Right atrium auricular region (tissue), 2 donors: ENCODE results near the gene RGS12. TPM values are rescaled to one million over a fixed set of nuclear protein-coding genes. Genes with fewer than 3 reads are reported as not detected.

Source experiments
- DNase-seq: peaks from one replicate; pipeline ENCODE4 v3.0.0-alpha.2; 2019; ENCODE audit warnings: low spot score
- H3K27ac ChIP-seq, 2 donors: fragments of 200-600 bp; sonication (generic); 1 replicate in 1 of 2; 2 replicates in 1 of 2; pipeline ENCODE4 v1.5.1; 2016 to 2019
- H3K27me3 ChIP-seq, 2 donors: fragments of 200-600 bp; sonication (generic); one replicate each; pipeline versions ENCODE4 v1.5.1 to v1.6.0; 2017 to 2019
- H3K36me3 ChIP-seq: fragments of 200-600 bp; sonication (generic); one replicate; pipeline ENCODE4 v1.5.1; 2016
- H3K4me1 ChIP-seq, 2 donors: fragments of 200-600 bp; sonication (generic); one replicate each; pipeline versions ENCODE4 v1.5.1 to v1.6.0; 2017 to 2019
- H3K4me3 ChIP-seq, 2 donors: fragments of 200-600 bp; sonication (generic); 1 replicate in 1 of 2; 2 replicates in 1 of 2; pipeline ENCODE4 v1.5.1; 2017 to 2019; ENCODE audit warnings: mild to moderate bottlenecking in 1 of 2, moderate library complexity in 1 of 2
- H3K9me3 ChIP-seq, 2 donors: fragments of 200-600 bp; sonication (generic); one replicate each; pipeline ENCODE4 v1.5.1; 2019
- total RNA-seq, 2 donors: library from RNA; depleted of rRNA; stranded (reverse); fragments of >200 nt; gene quantifications; one replicate each; pipeline ENCODE4 v1.1.0, GENCODE V29; 2016
- TF ChIP-seq, protein P1 (sequence below), 2 donors: fragments of 200-600 bp; sonication (generic); IDR thresholded peaks; one replicate each; pipeline ENCODE4 v1.5.1; 2019; ENCODE audit warnings: antibody characterized with exemption in 2 of 2

Gene RGS12, protein sequence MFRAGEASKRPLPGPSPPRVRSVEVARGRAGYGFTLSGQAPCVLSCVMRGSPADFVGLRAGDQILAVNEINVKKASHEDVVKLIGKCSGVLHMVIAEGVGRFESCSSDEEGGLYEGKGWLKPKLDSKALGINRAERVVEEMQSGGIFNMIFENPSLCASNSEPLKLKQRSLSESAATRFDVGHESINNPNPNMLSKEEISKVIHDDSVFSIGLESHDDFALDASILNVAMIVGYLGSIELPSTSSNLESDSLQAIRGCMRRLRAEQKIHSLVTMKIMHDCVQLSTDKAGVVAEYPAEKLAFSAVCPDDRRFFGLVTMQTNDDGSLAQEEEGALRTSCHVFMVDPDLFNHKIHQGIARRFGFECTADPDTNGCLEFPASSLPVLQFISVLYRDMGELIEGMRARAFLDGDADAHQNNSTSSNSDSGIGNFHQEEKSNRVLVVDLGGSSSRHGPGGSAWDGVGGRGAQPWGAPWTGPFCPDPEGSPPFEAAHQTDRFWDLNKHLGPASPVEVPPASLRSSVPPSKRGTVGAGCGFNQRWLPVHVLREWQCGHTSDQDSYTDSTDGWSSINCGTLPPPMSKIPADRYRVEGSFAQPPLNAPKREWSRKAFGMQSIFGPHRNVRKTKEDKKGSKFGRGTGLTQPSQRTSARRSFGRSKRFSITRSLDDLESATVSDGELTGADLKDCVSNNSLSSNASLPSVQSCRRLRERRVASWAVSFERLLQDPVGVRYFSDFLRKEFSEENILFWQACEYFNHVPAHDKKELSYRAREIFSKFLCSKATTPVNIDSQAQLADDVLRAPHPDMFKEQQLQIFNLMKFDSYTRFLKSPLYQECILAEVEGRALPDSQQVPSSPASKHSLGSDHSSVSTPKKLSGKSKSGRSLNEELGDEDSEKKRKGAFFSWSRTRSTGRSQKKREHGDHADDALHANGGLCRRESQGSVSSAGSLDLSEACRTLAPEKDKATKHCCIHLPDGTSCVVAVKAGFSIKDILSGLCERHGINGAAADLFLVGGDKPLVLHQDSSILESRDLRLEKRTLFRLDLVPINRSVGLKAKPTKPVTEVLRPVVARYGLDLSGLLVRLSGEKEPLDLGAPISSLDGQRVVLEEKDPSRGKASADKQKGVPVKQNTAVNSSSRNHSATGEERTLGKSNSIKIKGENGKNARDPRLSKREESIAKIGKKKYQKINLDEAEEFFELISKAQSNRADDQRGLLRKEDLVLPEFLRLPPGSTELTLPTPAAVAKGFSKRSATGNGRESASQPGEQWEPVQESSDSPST (N-terminal part only)
- 1 to 10 TPM; 7.0 to 9.9 TPM for total RNA-seq

DNA sequence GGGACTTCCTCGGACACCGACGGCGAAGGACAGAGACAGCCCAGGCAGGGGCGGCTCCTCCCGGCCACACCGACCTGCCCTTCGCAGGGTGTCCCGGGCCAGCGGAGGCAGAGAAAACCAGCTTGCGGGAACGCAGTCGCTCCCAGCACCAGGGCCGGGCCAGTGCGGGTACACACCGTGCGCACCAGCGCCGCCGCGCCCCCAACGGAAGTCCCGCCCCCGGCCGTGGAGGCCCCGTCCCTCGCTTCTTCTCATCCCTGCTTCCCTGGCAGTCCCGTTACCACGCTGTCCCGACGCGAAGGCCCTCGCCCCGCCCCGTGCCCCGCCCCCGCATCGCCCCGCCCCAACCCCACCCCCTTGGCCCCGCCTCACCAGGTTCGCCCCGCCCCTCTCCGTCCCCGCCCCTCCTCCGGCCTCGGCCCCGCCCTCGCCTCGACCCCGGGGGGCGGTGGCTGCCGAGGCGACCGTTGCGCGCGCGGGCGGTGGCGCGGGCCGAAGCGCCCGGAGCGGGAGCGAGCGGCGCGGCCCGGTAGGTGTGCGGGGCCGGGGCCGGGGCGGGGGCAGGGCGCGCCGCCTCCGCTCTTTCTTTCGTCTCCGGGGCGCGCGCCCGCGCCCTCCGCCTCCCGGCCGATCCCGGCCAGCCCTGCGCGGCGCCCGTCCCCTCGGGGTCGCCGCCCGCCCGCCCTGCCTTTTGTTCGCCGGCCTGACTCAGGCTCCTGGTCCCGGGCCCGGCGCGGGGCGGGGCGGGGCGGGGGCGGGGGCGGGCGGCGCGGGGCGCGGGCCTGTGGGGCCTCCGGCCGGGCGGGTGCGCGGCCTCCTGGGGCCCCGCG is at the start of gene RGS12:
Gene RGS12 (plus strand): TSS at position 451 of the 830 bp plus-strand sequence. CDS start 23,150 bp downstream, outside the sequence.
- no peaks in the 10 kb centered on the region for H3K36me3 ChIP-seq
- H3K4me1 ChIP-seq: peaks cover 0 to 32% of the 10 kb centered on the region in 2 donors
- TF ChIP-seq, protein P1, sequence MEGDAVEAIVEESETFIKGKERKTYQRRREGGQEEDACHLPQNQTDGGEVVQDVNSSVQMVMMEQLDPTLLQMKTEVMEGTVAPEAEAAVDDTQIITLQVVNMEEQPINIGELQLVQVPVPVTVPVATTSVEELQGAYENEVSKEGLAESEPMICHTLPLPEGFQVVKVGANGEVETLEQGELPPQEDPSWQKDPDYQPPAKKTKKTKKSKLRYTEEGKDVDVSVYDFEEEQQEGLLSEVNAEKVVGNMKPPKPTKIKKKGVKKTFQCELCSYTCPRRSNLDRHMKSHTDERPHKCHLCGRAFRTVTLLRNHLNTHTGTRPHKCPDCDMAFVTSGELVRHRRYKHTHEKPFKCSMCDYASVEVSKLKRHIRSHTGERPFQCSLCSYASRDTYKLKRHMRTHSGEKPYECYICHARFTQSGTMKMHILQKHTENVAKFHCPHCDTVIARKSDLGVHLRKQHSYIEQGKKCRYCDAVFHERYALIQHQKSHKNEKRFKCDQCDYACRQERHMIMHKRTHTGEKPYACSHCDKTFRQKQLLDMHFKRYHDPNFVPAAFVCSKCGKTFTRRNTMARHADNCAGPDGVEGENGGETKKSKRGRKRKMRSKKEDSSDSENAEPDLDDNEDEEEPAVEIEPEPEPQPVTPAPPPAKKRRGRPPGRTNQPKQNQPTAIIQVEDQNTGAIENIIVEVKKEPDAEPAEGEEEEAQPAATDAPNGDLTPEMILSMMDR (IDR thresholded peaks at IDR 0.05): no peak
- peak within 1 kb of the TSS; percentile 76 to 85 for H3K4me3 ChIP-seq
- peak; percentile 96 for DNase-seq
- peak within 1 kb of the TSS; percentile 95 to 98 for H3K27ac ChIP-seq
- no peaks in the 10 kb centered on the region for H3K9me3 ChIP-seq
- H3K27me3 ChIP-seq: no peaks in the 10 kb centered on the region

- TF ChIP-seq, protein P1 (IDR thresholded peaks at IDR 0.05): no peak
- Histone ChIP-seq H3K4me3 (no peak overlapping the region), H3K27me3 (no peaks in the 10 kb centered on the region), H3K4me1 (no peaks in the 10 kb centered on the region), H3K27ac (no peak overlapping the region), H3K9me3 (no peaks in the 10 kb centered on the region), H3K36me3 (peaks cover 21% of the 10 kb centered on the region)
- DNase-seq: no peak
Measured at GRCh38 chr4:3243136-3243780, 49.6 kb upstream of the RGS12 start.

DNA sequence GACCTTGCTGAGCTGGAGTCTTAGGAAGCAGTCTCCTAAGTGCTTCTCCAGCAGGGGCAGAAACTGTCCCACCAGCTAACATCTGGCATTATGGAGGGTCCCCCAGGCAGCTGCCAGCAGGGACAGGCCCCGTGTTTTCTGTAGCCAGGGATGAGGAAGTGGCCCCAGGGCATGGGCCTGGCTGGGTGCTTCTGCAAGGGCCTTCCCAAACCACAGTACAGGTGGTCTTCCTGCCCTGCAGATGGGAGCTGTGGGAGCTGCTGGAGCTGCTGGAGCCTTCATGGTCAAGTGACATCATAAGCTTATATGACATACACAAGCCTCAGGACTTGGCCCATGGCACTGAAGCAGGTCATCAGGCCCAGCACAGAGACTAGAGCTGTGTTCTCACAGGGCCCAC is 48.8 kb upstream of the RGS12 start:
- TF ChIP-seq, protein P1 (IDR thresholded peaks at IDR 0.05): no peak
- Histone ChIP-seq H3K36me3 (peaks cover 13% of the 10 kb centered on the region), H3K27ac (no peak overlapping the region), H3K27me3 (no peaks in the 10 kb centered on the region), H3K4me1 (no peaks in the 10 kb centered on the region), H3K9me3 (no peaks in the 10 kb centered on the region), H3K4me3 (no peak overlapping the region)
- no peak for DNase-seq

GRCh38 chr4:3244747-3245146 is 48.1 kb upstream of the RGS12 start:
- DNase-seq: no peak
- no peak overlapping the region for H3K4me3 ChIP-seq
- H3K4me1 ChIP-seq: no peaks in the 10 kb centered on the region
- H3K27me3 ChIP-seq: no peaks in the 10 kb centered on the region
- H3K9me3 ChIP-seq: no peaks in the 10 kb centered on the region
- TF ChIP-seq, protein P1 (IDR thresholded peaks at IDR 0.05): no peak
- no peak overlapping the region for H3K27ac ChIP-seq
- peaks cover 8% of the 10 kb centered on the region for H3K36me3 ChIP-seq
